CD4-positive, alpha-beta T cell treated with Interleukin-15 for 4 hours (primary cell): Measurements from ENCODE around the gene EPB41L3.
"Not testable (repeated sequence)": the region's sequence is repeated elsewhere in the genome, so short reads cannot be mapped to it uniquely, and the experiment has no call there.

Experiments used
- DNase-seq: peaks from one replicate; pipeline ENCODE4 v3.0.0-alpha.2; 2020; ENCODE audit warnings: low spot score

The EPB41L3 gene

GRCh38 chr18:5543773-5544389, at the start of gene EPB41L3:
EPB41L3 (minus strand) TSS chr18:5543997; CDS start chr18:5489183, 54,814 bp downstream.
- no peak for DNase-seq

GRCh38 chr18:5588529-5588928, 44.7 kb upstream of the EPB41L3 start:
- DNase-seq: no peak

- DNase-seq: no peak
These were observed 41.9 kb upstream of the EPB41L3 start for GRCh38 chr18:5585653-5586052.

- no peak for DNase-seq
These were observed 41.1 kb upstream of the EPB41L3 start for GRCh38 chr18:5584746-5585417.

GRCh38 chr18:5582849-5583681, 39.3 kb upstream of the EPB41L3 start:
- DNase-seq: no peak

- no peak for DNase-seq
These were observed 38.3 kb upstream of the EPB41L3 start for GRCh38 chr18:5582076-5582475.

- no peak for DNase-seq
These were observed 31.0 kb upstream of the EPB41L3 start for GRCh38 chr18:5574843-5575242.

GRCh38 chr18:5571666-5572065, 27.9 kb upstream of the EPB41L3 start:
- no peak for DNase-seq

GRCh38 chr18:5570613-5571012, 26.8 kb upstream of the EPB41L3 start:
- not testable (repeated sequence) for DNase-seq

GRCh38 chr18:5568416-5568815, 24.6 kb upstream of the EPB41L3 start:
- no peak for DNase-seq

- DNase-seq: no peak
These were observed 15.1 kb upstream of the EPB41L3 start for GRCh38 chr18:5558851-5559250.

GRCh38 chr18:5556310-5556974, 12.6 kb upstream of the EPB41L3 start:
- no peak for DNase-seq

- no peak for DNase-seq
These were observed 10.8 kb upstream of the EPB41L3 start for GRCh38 chr18:5554629-5555028.

- no peak for DNase-seq
These were observed 2.9 kb upstream of the EPB41L3 start for GRCh38 chr18:5546660-5547059.

GRCh38 chr18:5543036-5543680, 639 bp downstream of the EPB41L3 start:
- DNase-seq: no peak

- DNase-seq: no peak
These were observed 1.2 kb downstream of the EPB41L3 start for GRCh38 chr18:5542515-5543035.

- no peak for DNase-seq
These were observed 2.2 kb downstream of the EPB41L3 start for GRCh38 chr18:5541644-5542043.

- no peak for DNase-seq
These were observed 4.4 kb downstream of the EPB41L3 start for GRCh38 chr18:5539391-5539790.

- no peak for DNase-seq
These were observed 5.3 kb downstream of the EPB41L3 start for GRCh38 chr18:5538544-5538943.

GRCh38 chr18:5537860-5538259, 5.9 kb downstream of the EPB41L3 start:
- DNase-seq: no peak

GRCh38 chr18:5534845-5535244, 9.0 kb downstream of the EPB41L3 start:
- DNase-seq: no peak

GRCh38 chr18:5532066-5532465, 11.7 kb downstream of the EPB41L3 start:
- no peak for DNase-seq
